ENCODE data around the gene NCKAP5. TPM values are rescaled to one million over a fixed set of nuclear protein-coding genes. Genes with fewer than 3 reads are reported as not detected.

Gene NCKAP5
- total and polyA plus RNA-seq, 4 donors = 0.57 to 2.8 (median 2.4) TPM

GRCh38 chr2:133576714-133577113, 8.5 kb upstream of the NCKAP5 start (continued):
- TF ChIP-seq ZBTB33 (IDR thresholded peaks at IDR 0.05) (peak; percentile 45), TAF1 (conservative IDR thresholded peaks at IDR 0.05) (no peak), EGR1 (IDR thresholded peaks at IDR 0.05; ENCODE audit: low read depth in 2 of 2) (no peak), SP1 (IDR thresholded peaks at IDR 0.05) (peak; percentile 82), GABPA (IDR thresholded peaks at IDR 0.05 in 1 of 2, conservative IDR thresholded peaks at IDR 0.05 in 1 of 2) (no peak)
- TF ChIP-seq, protein P1, sequence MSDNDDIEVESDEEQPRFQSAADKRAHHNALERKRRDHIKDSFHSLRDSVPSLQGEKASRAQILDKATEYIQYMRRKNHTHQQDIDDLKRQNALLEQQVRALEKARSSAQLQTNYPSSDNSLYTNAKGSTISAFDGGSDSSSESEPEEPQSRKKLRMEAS (IDR thresholded peaks at IDR 0.05) = peak; percentile 23

DNA sequence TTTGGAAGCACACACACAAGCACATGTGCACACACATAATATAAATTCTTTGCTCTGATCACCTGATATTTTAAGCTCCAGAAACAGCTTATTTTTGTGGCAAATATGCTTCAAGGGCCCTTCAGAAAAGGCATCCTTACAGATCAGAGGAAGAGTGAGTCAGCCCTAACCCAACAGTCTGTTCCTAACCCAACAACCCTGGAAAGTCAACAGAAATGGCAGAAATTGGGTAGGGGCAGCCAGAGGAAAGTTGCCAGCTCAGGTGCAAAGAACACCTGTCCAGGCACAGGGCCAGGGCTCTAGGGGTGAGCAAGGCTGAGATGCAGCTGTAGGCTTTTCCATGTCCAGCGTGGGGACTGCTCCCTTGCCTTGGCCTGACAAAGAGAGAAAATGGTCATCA, 6.4 kb upstream of the NCKAP5 start:
- DNase-seq (ENCODE audit: low spot score) = no peak
- Histone ChIP-seq H3K27me3 (ENCODE audit: control insufficient read depth in 4 of 4, insufficient read depth in 4 of 4, low read length in 3 of 4) (no peaks in the 10 kb centered on the region), H3K4me1 (ENCODE audit: control insufficient read depth in 4 of 4, insufficient read depth in 4 of 4, low read length in 3 of 4) (peaks cover 8 to 18% (median 12%) of the 10 kb centered on the region in 4 donors), H3K4me3 (ENCODE audit: low read depth in 1 of 3, low read length in 3 of 3) (no peak overlapping the region), H3K9me3 (ENCODE audit: control insufficient read depth in 4 of 4, low read length in 3 of 4) (no peaks in the 10 kb centered on the region), H3K36me3 (ENCODE audit: control insufficient read depth in 4 of 4, insufficient read depth in 3 of 4, low read depth in 1 of 4, low read length in 3 of 4) (no peaks in the 10 kb centered on the region), H3K9ac (ENCODE audit: low read depth in 1 of 2, low read length in 2 of 2) (no peak overlapping the region), H3K27ac (ENCODE audit: low read depth in 1 of 2, low read length in 2 of 2) (no peak overlapping the region)
- 87% methylated on average over 1 of the region's 1 CpG for WGBS
- TF ChIP-seq YY1 (IDR thresholded peaks at IDR 0.05) (peak; percentile 25), FOXA2 (IDR thresholded peaks at IDR 0.05) (no peak), HNF4G (IDR thresholded peaks at IDR 0.05) (no peak), ZBTB33 (IDR thresholded peaks at IDR 0.05) (no peak), NR2F2 (IDR thresholded peaks at IDR 0.05) (no peak), RAD21 (IDR thresholded peaks at IDR 0.05) (no peak)
- TF ChIP-seq, protein P2, sequence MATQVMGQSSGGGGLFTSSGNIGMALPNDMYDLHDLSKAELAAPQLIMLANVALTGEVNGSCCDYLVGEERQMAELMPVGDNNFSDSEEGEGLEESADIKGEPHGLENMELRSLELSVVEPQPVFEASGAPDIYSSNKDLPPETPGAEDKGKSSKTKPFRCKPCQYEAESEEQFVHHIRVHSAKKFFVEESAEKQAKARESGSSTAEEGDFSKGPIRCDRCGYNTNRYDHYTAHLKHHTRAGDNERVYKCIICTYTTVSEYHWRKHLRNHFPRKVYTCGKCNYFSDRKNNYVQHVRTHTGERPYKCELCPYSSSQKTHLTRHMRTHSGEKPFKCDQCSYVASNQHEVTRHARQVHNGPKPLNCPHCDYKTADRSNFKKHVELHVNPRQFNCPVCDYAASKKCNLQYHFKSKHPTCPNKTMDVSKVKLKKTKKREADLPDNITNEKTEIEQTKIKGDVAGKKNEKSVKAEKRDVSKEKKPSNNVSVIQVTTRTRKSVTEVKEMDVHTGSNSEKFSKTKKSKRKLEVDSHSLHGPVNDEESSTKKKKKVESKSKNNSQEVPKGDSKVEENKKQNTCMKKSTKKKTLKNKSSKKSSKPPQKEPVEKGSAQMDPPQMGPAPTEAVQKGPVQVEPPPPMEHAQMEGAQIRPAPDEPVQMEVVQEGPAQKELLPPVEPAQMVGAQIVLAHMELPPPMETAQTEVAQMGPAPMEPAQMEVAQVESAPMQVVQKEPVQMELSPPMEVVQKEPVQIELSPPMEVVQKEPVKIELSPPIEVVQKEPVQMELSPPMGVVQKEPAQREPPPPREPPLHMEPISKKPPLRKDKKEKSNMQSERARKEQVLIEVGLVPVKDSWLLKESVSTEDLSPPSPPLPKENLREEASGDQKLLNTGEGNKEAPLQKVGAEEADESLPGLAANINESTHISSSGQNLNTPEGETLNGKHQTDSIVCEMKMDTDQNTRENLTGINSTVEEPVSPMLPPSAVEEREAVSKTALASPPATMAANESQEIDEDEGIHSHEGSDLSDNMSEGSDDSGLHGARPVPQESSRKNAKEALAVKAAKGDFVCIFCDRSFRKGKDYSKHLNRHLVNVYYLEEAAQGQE (IDR thresholded peaks at IDR 0.05) = no peak

GRCh38 chr2:133574186-133574585, 5.9 kb upstream of the NCKAP5 start:
- no peaks in the 10 kb centered on the region for H3K27me3 ChIP-seq (ENCODE audit: control insufficient read depth in 4 of 4, insufficient read depth in 4 of 4, low read length in 3 of 4)
- WGBS = 80% methylated on average over 5 of the region's 5 CpGs
- TF ChIP-seq FOXA2 (IDR thresholded peaks at IDR 0.05) (no peak), HNF4G (IDR thresholded peaks at IDR 0.05) (no peak), SP1 (IDR thresholded peaks at IDR 0.05) (no peak), YY1 (IDR thresholded peaks at IDR 0.05) (no peak), GABPA (IDR thresholded peaks at IDR 0.05 in 1 of 2, conservative IDR thresholded peaks at IDR 0.05 in 1 of 2) (no peak), TAF1 (conservative IDR thresholded peaks at IDR 0.05) (no peak), ZBTB33 (IDR thresholded peaks at IDR 0.05) (no peak)
- TF ChIP-seq, protein P1 (IDR thresholded peaks at IDR 0.05) = no peak
- TF ChIP-seq, protein P3, sequence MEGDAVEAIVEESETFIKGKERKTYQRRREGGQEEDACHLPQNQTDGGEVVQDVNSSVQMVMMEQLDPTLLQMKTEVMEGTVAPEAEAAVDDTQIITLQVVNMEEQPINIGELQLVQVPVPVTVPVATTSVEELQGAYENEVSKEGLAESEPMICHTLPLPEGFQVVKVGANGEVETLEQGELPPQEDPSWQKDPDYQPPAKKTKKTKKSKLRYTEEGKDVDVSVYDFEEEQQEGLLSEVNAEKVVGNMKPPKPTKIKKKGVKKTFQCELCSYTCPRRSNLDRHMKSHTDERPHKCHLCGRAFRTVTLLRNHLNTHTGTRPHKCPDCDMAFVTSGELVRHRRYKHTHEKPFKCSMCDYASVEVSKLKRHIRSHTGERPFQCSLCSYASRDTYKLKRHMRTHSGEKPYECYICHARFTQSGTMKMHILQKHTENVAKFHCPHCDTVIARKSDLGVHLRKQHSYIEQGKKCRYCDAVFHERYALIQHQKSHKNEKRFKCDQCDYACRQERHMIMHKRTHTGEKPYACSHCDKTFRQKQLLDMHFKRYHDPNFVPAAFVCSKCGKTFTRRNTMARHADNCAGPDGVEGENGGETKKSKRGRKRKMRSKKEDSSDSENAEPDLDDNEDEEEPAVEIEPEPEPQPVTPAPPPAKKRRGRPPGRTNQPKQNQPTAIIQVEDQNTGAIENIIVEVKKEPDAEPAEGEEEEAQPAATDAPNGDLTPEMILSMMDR (IDR thresholded peaks at IDR 0.05; ENCODE audit: low read depth, low read length, missing input control) = no peak

More at GRCh38 chr2:133574186-133574585, 5.9 kb upstream of the NCKAP5 start:
- Histone ChIP-seq H3K4me1 (ENCODE audit: control insufficient read depth in 4 of 4, insufficient read depth in 4 of 4, low read length in 3 of 4) (peaks cover 8 to 14% (median 9%) of the 10 kb centered on the region in 4 donors), H3K36me3 (ENCODE audit: control insufficient read depth in 4 of 4, insufficient read depth in 3 of 4, low read depth in 1 of 4, low read length in 3 of 4) (no peaks in the 10 kb centered on the region), H3K9me3 (ENCODE audit: control insufficient read depth in 4 of 4, low read length in 3 of 4) (no peaks in the 10 kb centered on the region), H3K4me3 (ENCODE audit: low read depth in 1 of 3, low read length in 3 of 3) (no peak overlapping the region), H3K9ac (ENCODE audit: low read depth in 1 of 2, low read length in 2 of 2) (no peak overlapping the region), H3K27ac (ENCODE audit: low read depth in 1 of 2, low read length in 2 of 2) (no peak overlapping the region)
- DNase-seq (ENCODE audit: low spot score) = no peak
